Vagina (tissue), 2 donors: ENCODE results near the gene SPAG16.

Experiments
- CTCF ChIP-seq, 3 experiments: fragments of 450-650 bp in 2 of 3; fragments of 200-600 bp in 1 of 3; sonication (generic) in 1 of 3; IDR thresholded peaks; one replicate each; pipeline ENCODE4 v1.5.1; 2017 to 2019; ENCODE audit warnings: antibody characterized with exemption in 3 of 3, mild to moderate bottlenecking in 2 of 3, moderate library complexity in 2 of 3
- POLR2A ChIP-seq, 2 donors: fragments of 450-650 bp; IDR thresholded peaks; one replicate each; pipeline ENCODE4 v1.6.1; 2017; ENCODE audit warnings: antibody characterized with exemption in 2 of 2, mild to moderate bottlenecking in 2 of 2, moderate library complexity in 2 of 2
- POLR2AphosphoS5 ChIP-seq, 2 donors: sonication (generic); formaldehyde crosslinking; IDR thresholded peaks; one replicate each; pipeline ENCODE4 v1.9.0; 2017; ENCODE audit warnings: antibody characterized with exemption in 2 of 2, mild to moderate bottlenecking in 2 of 2, low read depth in 1 of 2; ENCODE audit not compliant: insufficient read depth in 1 of 2

- no peak for TF ChIP-seq CTCF (IDR thresholded peaks at IDR 0.05)
- TF ChIP-seq POLR2A (IDR thresholded peaks at IDR 0.05), result no peak
- TF ChIP-seq POLR2AphosphoS5 (IDR thresholded peaks at IDR 0.05; ENCODE audit: insufficient read depth in 1 of 2, low read depth in 1 of 2), result no peak
Measured at GRCh38 chr2:213545964-213546475, 261.8 kb downstream of the SPAG16 start.
